Activated effector memory CD4-positive, alpha-beta T cell treated with anti-CD3 and anti-CD28 coated beads, Interleukin-2, amount 50 U/mL, for 16 hours (primary cell): Measurements from ENCODE around the gene HSD11B1.

ENCODE experiments used
- DNase-seq: peaks from one replicate; pipeline ENCODE4 v3.0.0-alpha.2; 2020

The HSD11B1 gene

DNA sequence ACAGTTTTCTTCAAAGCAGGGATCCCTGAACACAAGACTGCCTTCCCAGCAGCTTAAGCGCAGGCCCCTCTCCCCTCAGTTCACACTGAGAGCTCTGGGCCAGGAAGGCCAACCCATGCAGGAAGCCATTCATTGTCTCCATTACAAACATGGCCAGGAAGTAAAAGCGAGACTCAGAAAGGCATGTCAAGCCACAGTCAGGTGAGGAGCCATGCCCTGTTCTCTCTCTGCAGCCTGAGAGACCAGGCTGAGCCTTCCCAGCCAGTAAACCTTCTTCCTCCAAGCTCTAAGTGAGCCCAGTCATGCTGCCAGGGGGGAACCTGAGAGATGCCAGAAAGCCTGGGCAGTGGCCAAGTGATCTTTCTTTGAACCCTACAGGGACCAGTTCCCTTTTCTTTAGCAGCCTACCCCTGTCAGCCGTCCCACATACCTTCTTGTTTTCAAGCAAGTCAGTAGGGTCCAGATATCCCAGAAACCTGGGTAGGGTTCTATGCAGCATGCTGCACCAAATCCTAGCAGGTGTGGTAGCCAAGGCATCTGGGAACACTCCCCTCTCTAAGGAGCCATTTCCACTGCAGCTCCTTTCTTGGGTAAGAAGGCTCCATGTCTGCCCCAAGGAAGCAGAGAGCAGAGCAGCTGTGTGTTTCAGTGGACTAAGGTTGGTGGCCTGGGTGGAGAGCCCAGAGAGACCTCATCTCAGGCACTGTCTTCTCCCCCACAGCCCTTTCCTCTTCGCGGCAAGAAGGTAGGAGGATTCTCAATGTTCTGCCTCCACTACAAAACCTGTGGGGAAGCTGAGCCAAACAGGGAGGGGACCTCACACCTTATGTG is 52.2 kb downstream of the HSD11B1 start:
- peak; percentile 78 for DNase-seq

DNA sequence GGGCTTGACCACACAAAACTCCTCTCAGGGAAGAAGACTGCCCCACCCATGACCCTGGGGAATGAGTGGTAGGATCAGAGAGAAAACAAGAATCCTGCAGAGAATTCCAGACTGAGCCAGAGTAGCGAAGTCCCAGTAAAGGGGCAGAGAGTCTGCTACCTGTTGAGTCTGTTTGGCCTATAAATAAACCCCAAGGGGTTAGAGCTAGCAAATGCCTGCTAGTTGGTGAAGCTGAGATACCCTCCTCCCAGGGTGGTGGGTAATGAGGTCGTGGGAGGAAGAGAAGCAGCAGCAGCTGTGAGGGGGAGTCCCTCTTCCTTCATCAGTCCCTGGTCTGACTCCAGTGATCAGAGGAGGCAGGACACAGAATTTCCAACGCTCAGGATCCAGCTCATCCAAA is 53.8 kb downstream of the HSD11B1 start:
- no peak for DNase-seq

DNA sequence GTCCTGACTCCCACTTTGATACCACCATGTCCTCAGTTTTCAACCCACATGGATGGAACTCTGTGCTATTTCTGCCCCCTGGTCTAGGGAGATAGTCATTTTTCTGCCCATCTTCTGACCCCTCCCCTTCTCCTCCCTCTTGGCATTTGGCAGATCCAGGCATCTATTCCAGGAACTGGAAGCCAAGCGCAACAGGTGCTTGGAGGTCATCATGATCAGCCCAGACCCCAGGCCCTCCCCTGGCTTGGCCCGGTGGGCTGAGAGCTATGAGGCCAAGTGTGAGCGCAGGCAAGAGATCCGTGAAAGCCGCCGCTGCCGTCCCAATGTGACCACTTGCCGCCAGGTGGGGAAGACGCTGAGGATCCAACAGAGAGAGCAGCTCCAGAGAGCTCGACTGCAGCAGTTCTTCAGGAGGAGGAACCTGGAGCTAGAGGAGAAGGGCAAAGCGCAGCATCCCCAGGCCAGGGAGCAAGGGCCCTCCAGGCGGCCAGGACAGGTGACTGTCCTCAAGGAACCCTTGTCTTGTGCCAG is 55.2 kb downstream of the HSD11B1 start:
- DNase-seq: no peak

DNA sequence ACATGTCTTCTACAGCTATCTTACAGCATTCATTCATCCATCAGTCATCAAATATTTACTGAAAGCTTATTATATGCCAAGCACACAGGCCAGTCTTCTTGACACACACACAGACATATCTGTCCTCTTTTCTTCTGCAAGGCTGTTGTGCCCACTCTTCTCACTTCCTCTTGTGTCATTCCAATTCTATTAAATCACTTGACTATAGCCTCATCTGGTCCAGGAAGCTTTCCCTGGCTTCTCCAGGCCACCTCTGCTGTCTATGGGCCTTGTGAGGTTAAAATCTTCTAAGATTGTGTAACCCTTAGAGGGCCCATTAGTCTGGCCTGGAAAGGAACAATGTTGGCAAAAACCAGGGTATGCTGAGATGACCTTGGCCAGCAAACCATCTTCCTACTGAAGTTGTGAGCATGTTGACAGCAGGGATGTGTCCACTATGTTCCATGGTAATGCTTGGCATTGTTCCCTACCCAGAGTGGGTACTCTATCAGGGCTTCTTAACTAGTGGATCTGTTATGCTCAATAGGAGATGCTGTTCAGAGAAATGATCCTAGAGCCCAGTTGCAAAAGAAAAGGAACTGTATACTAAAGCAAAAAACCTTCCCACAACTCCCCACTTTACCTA is 56.5 kb downstream of the HSD11B1 start:
- DNase-seq: no peak

DNA sequence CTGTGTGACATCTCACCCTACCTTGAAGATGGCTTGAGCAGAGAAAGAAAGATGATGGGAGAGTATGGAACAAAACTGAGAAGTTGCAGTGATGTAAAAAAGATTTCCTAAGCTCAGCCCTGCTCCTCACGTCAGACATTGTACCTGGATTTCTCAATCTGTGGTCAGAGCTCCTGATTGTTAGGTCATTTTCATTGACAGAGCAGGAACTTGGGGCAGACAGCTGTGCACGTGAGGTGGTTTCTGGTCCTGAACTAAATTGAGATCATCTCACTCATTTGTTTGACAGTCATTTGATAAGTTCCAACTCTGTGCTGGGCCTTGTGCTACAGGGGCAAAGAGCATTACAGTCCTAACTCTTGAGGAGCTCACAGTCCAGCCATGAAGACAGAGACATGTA is 61.4 kb downstream of the HSD11B1 start:
- DNase-seq: no peak

DNA sequence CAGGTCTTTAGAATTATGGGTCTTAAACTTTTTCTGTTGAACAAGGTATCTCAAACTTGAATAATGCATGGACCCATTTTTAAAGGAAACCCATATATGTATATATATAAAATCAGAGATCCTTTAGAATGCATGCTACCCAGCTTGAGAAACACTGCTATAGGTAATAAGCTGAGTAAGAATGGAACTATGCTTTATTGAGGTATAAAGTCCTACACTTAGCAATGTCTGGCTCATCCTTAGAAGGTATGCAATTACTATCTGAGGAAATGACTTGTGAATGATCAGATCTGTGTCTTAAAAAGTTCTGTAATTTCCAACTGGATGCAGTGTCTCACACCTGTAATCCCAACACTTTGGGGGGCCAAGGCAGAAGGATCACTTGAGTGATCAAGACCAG is 62.5 kb downstream of the HSD11B1 start:
- DNase-seq: no peak

DNA sequence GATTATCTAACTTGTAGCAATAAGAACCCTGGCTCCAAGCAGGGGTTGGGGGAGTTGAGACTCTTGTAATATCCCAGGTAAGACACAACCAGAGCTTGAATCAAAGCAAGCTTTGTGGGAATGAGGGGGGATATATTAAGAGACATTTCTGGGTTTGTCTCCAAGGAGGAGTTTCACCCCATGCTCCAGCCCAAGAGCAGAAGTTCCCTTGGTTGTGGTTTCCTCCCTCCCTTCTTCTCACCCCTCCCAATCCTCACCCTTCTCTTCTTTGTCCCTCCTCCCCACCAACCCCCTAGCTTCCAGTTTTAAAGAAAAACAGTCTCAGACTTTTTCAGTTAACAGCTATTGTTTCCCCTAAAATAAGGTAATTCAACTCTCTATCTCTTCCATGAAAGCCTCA is 63.1 kb downstream of the HSD11B1 start:
- DNase-seq: no peak

DNA sequence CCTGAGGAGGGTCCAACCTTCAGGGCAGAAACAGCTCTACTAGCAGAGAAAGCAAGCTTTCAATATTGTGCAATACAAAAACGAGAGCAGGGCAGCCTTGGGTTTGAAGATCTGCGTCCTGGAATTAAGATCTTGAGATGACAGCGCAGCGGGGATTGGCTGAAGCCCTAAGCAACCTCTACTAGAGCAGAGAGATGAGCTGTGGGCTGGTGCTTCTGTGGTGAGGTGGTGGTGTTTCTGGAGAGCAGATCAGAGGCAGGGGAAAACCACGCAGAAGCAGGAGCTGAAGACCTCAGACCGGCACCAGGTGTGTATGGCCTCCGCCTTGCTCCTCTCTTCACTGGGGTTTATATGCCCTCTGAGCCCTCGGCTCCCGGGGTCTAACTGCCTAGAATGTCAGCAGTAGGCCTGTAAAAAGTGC is 63.7 kb downstream of the HSD11B1 start:
- DNase-seq: peak; percentile 90

DNA sequence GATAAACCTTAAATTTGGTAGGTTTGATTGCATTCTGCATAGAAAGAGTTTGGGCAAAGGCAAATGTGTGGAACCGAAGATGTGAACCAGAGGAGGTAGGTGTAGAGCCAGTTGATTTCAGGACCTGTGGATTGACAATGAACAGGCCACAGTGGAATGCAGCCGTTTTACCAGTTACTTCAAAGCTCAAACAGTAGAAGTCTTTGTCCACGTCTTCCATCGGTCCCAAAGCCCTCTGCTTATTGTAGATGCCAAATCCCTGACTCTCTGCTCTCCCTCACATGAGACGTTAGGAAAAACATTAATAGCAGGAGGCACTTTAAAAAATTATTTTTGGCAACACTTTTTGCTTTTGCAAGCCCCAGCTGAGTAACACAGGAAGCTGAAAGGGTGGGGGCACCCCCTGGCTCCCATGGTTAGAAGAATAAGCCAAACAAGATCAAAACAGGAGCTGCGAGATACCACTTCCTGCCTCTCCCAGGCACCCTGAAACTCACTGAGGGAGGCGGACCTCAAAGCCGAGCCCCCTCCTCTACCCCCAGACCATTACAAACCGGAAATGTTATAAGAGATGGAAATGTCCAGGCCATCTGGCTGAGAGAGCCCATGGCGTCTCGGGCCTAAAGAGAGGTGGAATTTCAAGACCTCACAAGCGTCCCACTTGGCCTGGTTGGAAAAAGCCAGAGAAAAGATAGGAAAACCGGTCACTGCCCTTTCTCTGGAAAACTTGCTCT is 64.7 kb downstream of the HSD11B1 start:
- peak; percentile 90 for DNase-seq

DNA sequence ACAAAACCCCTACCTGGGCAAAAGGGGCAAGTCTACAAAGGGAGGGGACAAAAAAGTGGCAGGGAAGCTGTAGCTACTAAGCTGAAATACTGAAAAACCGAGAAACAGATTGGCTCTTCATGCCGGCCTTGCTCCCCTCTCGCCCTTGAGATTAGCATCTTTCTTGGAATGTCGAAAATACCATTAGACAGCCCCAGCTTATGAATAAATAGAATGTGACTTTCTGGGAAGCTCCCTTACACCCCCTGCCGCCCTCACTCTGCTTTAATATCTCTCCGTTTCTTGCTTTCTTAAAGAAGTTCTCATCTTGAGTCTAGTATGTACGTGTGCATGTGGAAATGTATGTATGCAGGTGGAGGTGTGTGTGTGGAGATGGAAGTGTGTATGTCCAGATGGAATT is 65.3 kb downstream of the HSD11B1 start:
- no peak for DNase-seq

DNA sequence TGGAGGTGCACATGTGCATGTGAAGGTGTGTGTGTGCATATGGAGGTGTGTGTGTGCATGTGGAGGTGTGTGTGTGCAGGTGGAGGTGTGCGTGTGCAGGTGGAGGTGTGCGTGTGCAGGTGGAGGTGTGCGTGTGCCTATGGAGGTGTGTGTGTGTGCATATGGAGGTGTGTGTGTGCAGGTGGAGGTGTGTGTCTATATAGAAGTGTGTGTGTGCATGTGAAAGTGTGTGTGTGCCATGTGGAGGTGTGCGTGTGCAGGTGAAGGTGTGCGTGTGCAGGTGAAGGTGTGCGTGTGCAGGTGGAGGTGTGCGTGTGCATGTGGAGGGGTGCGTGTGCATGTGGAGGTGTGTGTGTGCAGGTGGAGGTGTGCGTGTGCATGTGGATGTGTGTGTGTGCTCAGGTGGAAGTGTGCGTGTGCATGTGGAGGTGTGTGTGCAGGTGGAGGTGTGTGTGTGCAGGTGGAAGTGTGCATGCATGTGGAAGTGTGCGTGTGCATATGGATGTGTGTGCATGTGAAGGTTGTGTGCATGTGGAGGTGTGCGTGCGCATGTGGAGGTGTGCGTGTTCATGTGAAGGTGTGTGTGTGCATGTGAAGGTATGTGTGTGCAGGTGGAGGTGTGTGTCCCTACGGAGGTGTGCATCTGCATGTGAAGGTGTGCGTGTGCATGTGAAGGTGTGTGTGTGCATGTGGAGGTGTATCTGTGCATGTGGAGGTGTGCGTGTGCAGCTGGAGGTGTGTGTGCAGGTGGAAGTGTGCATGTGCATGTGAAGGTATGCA is 66.2 kb downstream of the HSD11B1 start:
- DNase-seq: no peak

DNA sequence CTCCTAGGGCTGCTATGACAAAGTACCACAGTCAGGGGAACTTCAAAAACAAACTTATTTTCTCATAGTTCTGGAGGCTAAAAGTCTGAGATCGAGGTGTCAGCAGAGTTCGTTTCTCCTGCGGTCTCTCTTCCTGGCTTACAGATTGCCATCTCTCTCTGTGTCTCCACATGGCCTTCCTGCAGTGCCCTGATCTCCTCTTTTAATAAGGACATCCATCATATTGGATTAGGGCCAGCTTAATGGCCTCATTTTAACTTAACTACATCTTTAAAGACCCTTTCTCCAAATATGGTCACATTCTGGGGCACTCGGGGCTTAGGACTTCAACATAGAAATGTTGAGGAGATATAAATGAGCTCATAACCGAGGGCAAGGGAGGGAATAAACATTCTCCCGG is 67.5 kb downstream of the HSD11B1 start:
- DNase-seq: no peak

DNA sequence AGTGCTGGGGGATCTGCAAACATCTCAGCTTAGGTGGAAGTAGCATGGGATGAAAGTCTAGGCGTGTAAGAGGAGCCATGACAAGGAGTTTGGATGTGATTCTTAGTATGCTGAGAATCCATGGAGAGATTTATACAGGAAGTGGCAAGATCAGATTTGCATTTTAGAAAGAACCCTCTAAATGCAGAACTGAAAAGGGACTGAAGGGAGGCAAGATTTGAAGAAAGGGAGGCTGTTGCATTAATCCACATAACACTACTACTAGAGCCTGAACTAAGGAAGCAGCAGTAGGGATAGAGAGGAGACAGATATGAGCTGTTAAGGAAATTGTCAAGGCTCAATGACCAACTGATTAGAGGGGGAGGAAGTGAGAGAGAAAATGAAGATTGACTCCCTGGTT is 69.9 kb downstream of the HSD11B1 start:
- DNase-seq: no peak

DNA sequence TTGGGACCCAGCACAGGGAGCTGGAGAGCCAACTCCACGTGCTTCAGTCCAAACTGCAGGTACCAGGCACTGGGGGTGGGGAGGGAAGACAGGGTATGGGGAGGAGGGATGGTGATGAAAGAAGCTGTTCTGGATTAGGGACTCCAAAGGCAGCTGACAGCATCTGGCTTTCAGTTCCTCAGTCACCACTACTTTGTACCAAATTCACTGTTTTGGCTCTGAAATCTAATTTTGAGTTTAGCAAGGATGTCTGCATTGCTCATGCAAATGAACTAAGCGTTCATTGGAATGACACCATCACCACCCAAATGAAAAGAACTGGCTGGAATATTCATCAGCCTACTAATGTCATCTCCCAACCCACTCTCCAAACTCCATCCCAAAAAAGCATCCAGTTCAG is 71.0 kb downstream of the HSD11B1 start:
- no peak for DNase-seq

DNA sequence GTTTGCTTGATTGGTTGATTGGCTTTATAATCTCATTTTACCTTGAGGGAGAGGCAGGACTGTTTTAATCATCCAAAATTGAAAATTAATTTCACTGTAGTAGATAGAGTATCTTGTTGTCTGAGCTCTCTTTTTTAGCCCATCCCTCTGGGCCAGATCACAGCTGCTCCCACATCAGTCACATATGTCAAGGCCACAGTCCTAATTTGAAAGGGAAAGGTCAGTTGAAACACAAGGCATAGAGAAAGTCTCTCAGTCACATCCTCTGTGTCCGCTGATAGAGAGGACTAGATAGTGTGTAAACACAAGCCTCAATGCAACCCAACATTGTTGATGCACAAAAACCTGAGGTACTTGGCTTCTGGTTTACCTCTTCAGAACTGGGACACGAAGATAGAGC is 72.9 kb downstream of the HSD11B1 start:
- DNase-seq: no peak

DNA sequence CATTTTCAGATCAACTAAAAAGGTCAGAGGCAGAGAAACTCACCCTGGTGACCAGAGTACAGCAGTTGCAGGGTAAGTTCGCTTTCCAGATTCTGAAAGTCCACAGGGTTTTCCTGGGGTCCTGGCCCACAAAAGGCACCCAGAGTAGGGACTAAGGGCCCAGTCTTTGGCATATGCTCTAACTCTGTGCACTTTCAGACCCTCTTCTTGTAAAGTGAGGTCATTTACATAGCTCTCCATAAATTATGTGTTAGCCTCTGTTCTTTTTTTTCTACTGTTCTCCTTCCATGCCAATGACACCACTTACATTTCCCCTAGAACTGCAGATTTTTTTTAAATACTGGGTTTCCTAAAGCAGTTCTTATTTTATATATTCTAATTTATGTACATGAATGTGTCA is 73.5 kb downstream of the HSD11B1 start:
- DNase-seq: no peak

DNA sequence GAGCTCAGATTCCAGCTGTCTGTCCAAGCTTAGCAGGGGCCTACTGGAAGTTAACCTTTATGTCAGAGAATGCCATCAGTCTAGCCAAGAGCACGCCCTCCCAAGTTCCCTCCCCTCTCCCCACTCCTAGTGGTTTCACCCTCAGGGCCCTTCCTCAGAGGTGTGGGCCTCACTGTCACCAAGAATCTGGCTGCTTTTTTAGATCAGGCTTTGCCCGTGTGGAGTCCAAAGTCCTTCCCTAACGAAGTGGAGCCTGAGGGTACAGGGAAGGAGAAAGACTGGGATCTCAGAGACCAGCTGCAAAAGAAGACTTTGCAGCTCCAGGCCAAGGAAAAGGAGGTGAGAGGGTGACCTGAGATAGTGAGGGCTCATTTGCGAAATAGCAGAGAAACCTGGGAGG is 75.6 kb downstream of the HSD11B1 start:
- no peak for DNase-seq

DNA sequence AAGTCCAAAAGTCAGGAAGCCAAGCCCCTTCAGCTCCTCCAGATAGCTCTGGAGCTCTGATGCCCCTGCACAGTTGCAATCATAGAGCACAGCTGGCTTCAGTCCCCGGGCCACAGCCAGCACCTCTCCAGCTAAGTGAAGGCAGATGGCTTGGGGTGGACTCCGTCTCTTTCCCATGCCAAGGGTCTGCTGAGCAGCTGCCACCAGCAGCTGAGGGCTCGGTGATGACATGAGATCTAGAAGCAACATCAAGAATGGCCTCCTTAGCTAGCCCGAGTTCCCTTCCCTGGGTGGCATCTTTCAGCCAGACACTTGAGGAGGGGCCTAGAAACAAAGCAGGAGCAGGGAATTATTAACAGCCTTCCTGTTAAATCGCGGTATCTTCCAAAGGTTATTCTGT is 78.7 kb downstream of the HSD11B1 start:
- no peak for DNase-seq
